ENCODE results near the gene CACNA2D3. TPM values are rescaled to one million over a fixed set of nuclear protein-coding genes. Genes with fewer than 3 reads are reported as not detected.

The CACNA2D3 gene
- polyA plus RNA-seq, 1 donor (not counting 4 experiments of a cell fraction or from before 2014, with no cell fraction given) = 0.08 TPM

GRCh38 chr3:54222316-54222715, 100.0 kb downstream of the CACNA2D3 start:
- no peaks in the 10 kb centered on the region for H4K20me1 ChIP-seq (ENCODE audit: control insufficient read depth, extremely low read depth, insufficient read depth, low read length)
- H3K9me3 ChIP-seq (ENCODE audit: control insufficient read depth, low read depth, low read length) = no peaks in the 10 kb centered on the region
- no peaks in the 10 kb centered on the region for H3K79me2 ChIP-seq (ENCODE audit: control insufficient read depth, insufficient read depth, low read length)
- no peak overlapping the region for H3K4me2 ChIP-seq (ENCODE audit: control insufficient read depth, extremely low read depth, insufficient read depth, low read depth, low read length)
- no peak overlapping the region for H3K4me3 ChIP-seq (ENCODE audit: control insufficient read depth in 2 of 3, extremely low read depth in 1 of 3, insufficient read depth in 2 of 3, low read depth in 1 of 3, low read length in 3 of 3)
- TF ChIP-seq, protein P1, sequence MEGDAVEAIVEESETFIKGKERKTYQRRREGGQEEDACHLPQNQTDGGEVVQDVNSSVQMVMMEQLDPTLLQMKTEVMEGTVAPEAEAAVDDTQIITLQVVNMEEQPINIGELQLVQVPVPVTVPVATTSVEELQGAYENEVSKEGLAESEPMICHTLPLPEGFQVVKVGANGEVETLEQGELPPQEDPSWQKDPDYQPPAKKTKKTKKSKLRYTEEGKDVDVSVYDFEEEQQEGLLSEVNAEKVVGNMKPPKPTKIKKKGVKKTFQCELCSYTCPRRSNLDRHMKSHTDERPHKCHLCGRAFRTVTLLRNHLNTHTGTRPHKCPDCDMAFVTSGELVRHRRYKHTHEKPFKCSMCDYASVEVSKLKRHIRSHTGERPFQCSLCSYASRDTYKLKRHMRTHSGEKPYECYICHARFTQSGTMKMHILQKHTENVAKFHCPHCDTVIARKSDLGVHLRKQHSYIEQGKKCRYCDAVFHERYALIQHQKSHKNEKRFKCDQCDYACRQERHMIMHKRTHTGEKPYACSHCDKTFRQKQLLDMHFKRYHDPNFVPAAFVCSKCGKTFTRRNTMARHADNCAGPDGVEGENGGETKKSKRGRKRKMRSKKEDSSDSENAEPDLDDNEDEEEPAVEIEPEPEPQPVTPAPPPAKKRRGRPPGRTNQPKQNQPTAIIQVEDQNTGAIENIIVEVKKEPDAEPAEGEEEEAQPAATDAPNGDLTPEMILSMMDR (optimal IDR thresholded peaks at IDR 0.05 in 1 of 3, IDR thresholded peaks at IDR 0.05 in 1 of 3, conservative IDR thresholded peaks at IDR 0.05 in 1 of 3; ENCODE audit: extremely low read depth in 1 of 3, insufficient read depth in 2 of 3, low read length in 3 of 3) = no peak
- no peak for TF ChIP-seq EZH2 (IDR thresholded peaks at IDR 0.05; ENCODE audit: low read length)
- no peaks in the 10 kb centered on the region for H3K36me3 ChIP-seq (ENCODE audit: control insufficient read depth in 2 of 2, extremely low read depth in 1 of 2, insufficient read depth in 2 of 2, low read length in 2 of 2)
- dilution Hi-C loops (cut with MboI; ENCODE audit: extremely low pct_ligation_motif_present, low sequenced_read_pairs) = no loop called here
- H3K9ac ChIP-seq (ENCODE audit: control insufficient read depth, extremely low read depth, insufficient read depth, low read length) = no peak overlapping the region
- H3K9me1 ChIP-seq (ENCODE audit: control insufficient read depth, extremely low read depth, insufficient read depth, low read length) = no peaks in the 10 kb centered on the region
- H3K27me3 ChIP-seq (ENCODE audit: control insufficient read depth, extremely low read depth, insufficient read depth, low read length) = no peaks in the 10 kb centered on the region
- H3K4me1 ChIP-seq (ENCODE audit: control insufficient read depth, extremely low read depth, insufficient read depth, low read length) = no peaks in the 10 kb centered on the region
- FAIRE-seq (no peak), DNase-seq (ENCODE audit: low read depth, low spot score) (no peak)
- no peak overlapping the region for H2AFZ ChIP-seq (ENCODE audit: control insufficient read depth, low read length)
- no peak overlapping the region for H3K27ac ChIP-seq (ENCODE audit: control insufficient read depth, insufficient read depth, low read length)

DNA sequence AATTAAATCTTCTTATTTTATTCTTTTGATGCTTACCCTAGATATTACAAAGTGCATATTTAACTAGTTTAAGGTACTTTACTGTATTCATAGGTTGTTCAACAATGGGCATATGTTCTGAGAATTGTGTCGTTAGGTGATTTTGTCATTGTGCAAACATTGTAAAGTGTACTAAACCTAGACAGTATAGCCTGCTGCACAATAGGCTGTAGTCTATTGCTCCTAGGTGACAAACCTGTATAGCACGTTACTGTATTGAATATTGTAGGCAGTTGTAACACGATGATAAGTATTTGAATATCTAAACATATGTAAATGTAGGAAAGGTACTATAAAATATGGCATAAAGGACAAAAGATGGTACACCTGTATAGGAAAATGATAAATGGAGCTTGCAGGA, 100.7 kb downstream of the CACNA2D3 start:
- FAIRE-seq (no peak), DNase-seq (ENCODE audit: low read depth, low spot score) (no peak)
- no peak for TF ChIP-seq EZH2 (IDR thresholded peaks at IDR 0.05; ENCODE audit: low read length)
- TF ChIP-seq, protein P1 (optimal IDR thresholded peaks at IDR 0.05 in 1 of 3, IDR thresholded peaks at IDR 0.05 in 1 of 3, conservative IDR thresholded peaks at IDR 0.05 in 1 of 3; ENCODE audit: extremely low read depth in 1 of 3, insufficient read depth in 2 of 3, low read length in 3 of 3) = no peak
- Histone ChIP-seq H3K27ac (ENCODE audit: control insufficient read depth, insufficient read depth, low read length) (no peak overlapping the region), H3K4me1 (ENCODE audit: control insufficient read depth, extremely low read depth, insufficient read depth, low read length) (no peaks in the 10 kb centered on the region), H3K9me3 (ENCODE audit: control insufficient read depth, low read depth, low read length) (no peaks in the 10 kb centered on the region), H2AFZ (ENCODE audit: control insufficient read depth, low read length) (no peak overlapping the region), H3K4me2 (ENCODE audit: control insufficient read depth, extremely low read depth, insufficient read depth, low read depth, low read length) (no peak overlapping the region), H3K9ac (ENCODE audit: control insufficient read depth, extremely low read depth, insufficient read depth, low read length) (no peak overlapping the region), H3K9me1 (ENCODE audit: control insufficient read depth, extremely low read depth, insufficient read depth, low read length) (no peaks in the 10 kb centered on the region), H3K4me3 (ENCODE audit: control insufficient read depth in 2 of 3, extremely low read depth in 1 of 3, insufficient read depth in 2 of 3, low read depth in 1 of 3, low read length in 3 of 3) (no peak overlapping the region), H3K79me2 (ENCODE audit: control insufficient read depth, insufficient read depth, low read length) (no peaks in the 10 kb centered on the region), H4K20me1 (ENCODE audit: control insufficient read depth, extremely low read depth, insufficient read depth, low read length) (no peaks in the 10 kb centered on the region), H3K36me3 (ENCODE audit: control insufficient read depth in 2 of 2, extremely low read depth in 1 of 2, insufficient read depth in 2 of 2, low read length in 2 of 2) (no peaks in the 10 kb centered on the region), H3K27me3 (ENCODE audit: control insufficient read depth, extremely low read depth, insufficient read depth, low read length) (no peaks in the 10 kb centered on the region)
- dilution Hi-C loops (cut with MboI; ENCODE audit: extremely low pct_ligation_motif_present, low sequenced_read_pairs) = no loop called here
